AG10803 (cell line): ENCODE data around the gene EPHA2.

ENCODE experiments used
- DNase-seq: peaks from one replicate; pipeline ENCODE4 v3.0.0; 2010; ENCODE audit warnings: low read depth
- H3K4me3 ChIP-seq: 2 replicates; pipeline ENCODE4 v1.5.1; 2011; ENCODE audit warnings: mild to moderate bottlenecking, low read length, control low read depth
- CTCF ChIP-seq: conservative IDR thresholded peaks from 2 replicates; pipeline ENCODE4 v1.5.1; 2011; ENCODE audit warnings: mild to moderate bottlenecking, low read length, control low read depth, inconsistent platforms

The EPHA2 gene

GRCh38 chr1:16116002-16116401, 39.9 kb downstream of the EPHA2 start:
- TF ChIP-seq CTCF = no peak
- H3K4me3 ChIP-seq = no peak overlapping the region
- DNase-seq = no peak

- no peak for DNase-seq
- H3K4me3 ChIP-seq = no peak overlapping the region
- no peak for TF ChIP-seq CTCF
Measured at GRCh38 chr1:16115468-16115983, 40.3 kb downstream of the EPHA2 start.

- no peak for DNase-seq
- no peak overlapping the region for H3K4me3 ChIP-seq
- no peak for TF ChIP-seq CTCF
Measured at GRCh38 chr1:16114527-16115467, 41.1 kb downstream of the EPHA2 start.

GRCh38 chr1:16112596-16113555, 43.0 kb downstream of the EPHA2 start:
- H3K4me3 ChIP-seq = no peak overlapping the region
- no peak for TF ChIP-seq CTCF
- DNase-seq = peak; percentile 56

- H3K4me3 ChIP-seq = no peak overlapping the region
- peak; percentile 89 for DNase-seq
- no peak for TF ChIP-seq CTCF
Measured at GRCh38 chr1:16111771-16112595, 43.9 kb downstream of the EPHA2 start.

- TF ChIP-seq CTCF = no peak
- H3K4me3 ChIP-seq = no peak overlapping the region
- no peak for DNase-seq
Measured at GRCh38 chr1:16110884-16111283, 45.0 kb downstream of the EPHA2 start.
